Gastroesophageal sphincter (tissue), 4 donors: ENCODE results near the gene LRBA. TPM values are rescaled to one million over a fixed set of nuclear protein-coding genes. Genes with fewer than 3 reads are reported as not detected.

Source experiments
- ATAC-seq: fragments of 150-250 bp; one replicate; pipeline ENCODE4 v1.9.1; 2016; ENCODE audit warnings: mild to moderate bottlenecking, moderate library complexity
- H3K27ac ChIP-seq, 4 donors: fragments of 200-600 bp; sonication (generic) in 3 of 4; 1 replicate in 3 of 4; 2 replicates in 1 of 4; pipeline ENCODE4 v1.5.1; 2016 to 2019
- H3K27me3 ChIP-seq: fragments of 200-600 bp; sonication (generic); one replicate; pipeline ENCODE4 v1.5.1; 2019
- H3K36me3 ChIP-seq, 2 donors: fragments of 200-600 bp; sonication (generic); one replicate each; pipeline ENCODE4 v1.5.1; 2019; ENCODE audit warnings: control low read depth in 1 of 2
- H3K4me1 ChIP-seq, 3 donors: fragments of 200-600 bp; sonication (generic); 1 replicate in 2 of 3; 2 replicates in 1 of 3; pipeline ENCODE4 v1.5.1; 2016 to 2019; ENCODE audit warnings: control low read depth in 2 of 3
- H3K4me3 ChIP-seq, 2 donors: fragments of 200-600 bp; sonication (generic); one replicate each; pipeline ENCODE4 v1.5.1; 2019; ENCODE audit warnings: mild to moderate bottlenecking in 1 of 2, moderate library complexity in 1 of 2
- H3K9me3 ChIP-seq, 3 donors: fragments of 200-600 bp; sonication (generic); one replicate each; pipeline ENCODE4 v1.5.1; 2017 to 2019; ENCODE audit warnings: control low read depth in 2 of 3
- EP300 ChIP-seq: sonication (generic); formaldehyde crosslinking; IDR thresholded peaks from one replicate; pipeline ENCODE4 v1.6.1; 2017; ENCODE audit warnings: antibody characterized with exemption, mild to moderate bottlenecking
- POLR2A ChIP-seq, 2 donors: fragments of 450-650 bp; IDR thresholded peaks; one replicate each; pipeline ENCODE4 v1.6.1; 2017; ENCODE audit warnings: antibody characterized with exemption in 2 of 2, mild to moderate bottlenecking in 2 of 2, moderate library complexity in 1 of 2
- POLR2AphosphoS5 ChIP-seq: sonication (generic); formaldehyde crosslinking; IDR thresholded peaks from one replicate; pipeline ENCODE4 v1.6.1; 2017; ENCODE audit warnings: antibody characterized with exemption
- WGBS, 2 donors: methylation state at CpG; one replicate each; pipeline ENCODE4 v1.1.5; 2018; ENCODE audit warnings: low coverage in 1 of 2; 5-methylcytosine and 5-hydroxymethylcytosine counted together
- total RNA-seq, 4 donors: library from RNA; depleted of rRNA; stranded (reverse); fragments of >200 nt; gene quantifications; one replicate each; pipeline ENCODE4 v1.1.0, GENCODE V29; 2016
- TF ChIP-seq, protein P1 (sequence below), 4 experiments: fragments of 200-600 bp in 2 of 4; fragments of 450-650 bp in 2 of 4; sonication (generic) in 1 of 4; IDR thresholded peaks; one replicate each; pipeline ENCODE4 v1.5.1; 2017 to 2019; ENCODE audit warnings: antibody characterized with exemption in 4 of 4, mild to moderate bottlenecking in 2 of 4, moderate library complexity in 2 of 4

LRBA gene
- total RNA-seq, 4 donors from 2014 or later: 18.4 to 35.0 (median 23.2) TPM

DNA sequence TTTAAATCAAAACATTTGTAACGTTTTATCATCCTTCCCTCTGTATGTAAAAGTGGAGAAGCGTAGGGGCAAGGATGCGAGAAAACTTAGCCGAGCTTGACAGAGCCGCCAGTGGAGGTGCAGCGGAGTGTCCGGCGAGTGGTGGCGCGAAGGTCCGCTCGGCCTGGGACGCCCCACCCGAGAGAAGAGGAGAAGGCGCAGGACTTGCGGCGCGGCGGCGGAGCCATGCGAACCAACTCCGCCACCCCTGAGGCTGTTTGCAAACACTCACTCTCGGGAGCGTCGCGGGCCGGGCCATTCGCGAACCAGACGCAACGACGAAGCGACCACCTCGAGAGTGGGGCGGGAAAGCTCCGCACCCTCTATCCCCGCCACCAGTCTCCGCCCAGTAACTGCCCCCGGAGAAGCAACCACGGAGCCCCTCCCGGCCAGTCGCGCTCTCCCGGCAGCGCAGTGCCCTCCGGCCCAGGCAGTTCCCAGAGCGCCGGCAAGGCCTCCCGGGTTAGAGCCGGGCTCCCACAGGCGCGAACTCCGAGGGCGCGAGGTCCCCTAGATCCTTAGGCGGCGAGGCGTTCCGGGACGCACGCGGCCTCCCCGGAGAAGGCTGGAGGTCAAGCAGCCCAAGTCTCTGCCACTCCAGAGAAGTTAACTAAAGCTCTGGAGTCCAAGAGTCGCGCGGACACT lies 435.4 kb downstream of the LRBA start:
- peak; percentile 43 for ATAC-seq
- Histone ChIP-seq H3K27me3 (peaks cover 27% of the 10 kb centered on the region), H3K4me1 (peaks cover 0 to 11% (median 0%) of the 10 kb centered on the region in 3 donors), H3K4me3 (peak overlapping the region; percentile 2 to 46), H3K27ac (peak overlapping the region in 3 of 4 donors; percentile 9 to 65 (median 56)), H3K9me3 (peaks cover 0 to 9% (median 0%) of the 10 kb centered on the region in 3 donors), H3K36me3 (peaks cover 0 to 7% of the 10 kb centered on the region in 2 donors)
- WGBS, 2 donors: 27 to 68% methylated on average over 16 to 27 of the region's 66 CpGs
- TF ChIP-seq POLR2A (IDR thresholded peaks at IDR 0.05): no peak

DNA sequence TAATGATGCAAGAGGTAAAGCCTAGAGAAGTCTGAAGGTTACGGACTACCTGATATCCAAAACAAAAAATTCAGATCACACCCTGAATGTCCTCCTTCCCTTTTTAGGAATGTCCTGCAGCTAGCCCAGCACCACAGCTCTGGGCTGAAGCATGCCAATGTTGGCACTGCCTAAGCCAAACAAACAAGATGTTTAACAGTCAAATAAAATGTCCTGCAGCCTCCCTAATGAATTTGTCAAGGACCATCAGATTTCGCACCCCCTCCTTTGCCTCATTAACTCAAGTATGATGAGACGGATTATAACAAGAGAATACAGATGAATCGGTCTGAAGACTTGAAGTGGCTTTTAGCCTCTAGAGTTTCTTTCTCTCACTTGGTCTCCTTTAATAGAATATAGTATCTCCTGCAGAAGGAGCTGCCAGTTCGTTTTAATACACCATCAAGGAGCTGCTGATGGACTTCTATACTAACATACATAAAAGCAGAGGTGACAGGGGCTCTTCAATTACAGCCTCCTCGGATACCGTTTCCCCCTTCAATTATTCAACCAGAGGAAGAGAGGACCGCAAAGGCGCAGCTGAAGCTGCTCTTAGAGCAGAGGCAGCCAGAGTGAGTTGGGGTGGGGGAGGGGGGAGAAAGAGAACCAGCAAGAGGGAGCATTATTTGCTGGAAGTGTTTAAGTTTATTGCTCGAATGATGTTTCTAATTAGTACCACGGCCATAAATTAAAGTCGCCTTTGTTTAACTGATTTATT lies 436.2 kb downstream of the LRBA start:
- WGBS, 2 donors: 83 to 88% methylated on average over 8 to 12 of the region's 12 CpGs
- Histone ChIP-seq H3K36me3 (peaks cover 0 to 7% of the 10 kb centered on the region in 2 donors), H3K27me3 (peaks cover 19% of the 10 kb centered on the region), H3K4me3 (peak overlapping the region in 1 of 2 donors; percentile 46), H3K27ac (peak overlapping the region in 1 of 4 donors; percentile 65), H3K9me3 (peaks cover 0 to 9% (median 0%) of the 10 kb centered on the region in 3 donors), H3K4me1 (peaks cover 0 to 8% (median 0%) of the 10 kb centered on the region in 3 donors)
- ATAC-seq: no peak
- TF ChIP-seq, protein P1, sequence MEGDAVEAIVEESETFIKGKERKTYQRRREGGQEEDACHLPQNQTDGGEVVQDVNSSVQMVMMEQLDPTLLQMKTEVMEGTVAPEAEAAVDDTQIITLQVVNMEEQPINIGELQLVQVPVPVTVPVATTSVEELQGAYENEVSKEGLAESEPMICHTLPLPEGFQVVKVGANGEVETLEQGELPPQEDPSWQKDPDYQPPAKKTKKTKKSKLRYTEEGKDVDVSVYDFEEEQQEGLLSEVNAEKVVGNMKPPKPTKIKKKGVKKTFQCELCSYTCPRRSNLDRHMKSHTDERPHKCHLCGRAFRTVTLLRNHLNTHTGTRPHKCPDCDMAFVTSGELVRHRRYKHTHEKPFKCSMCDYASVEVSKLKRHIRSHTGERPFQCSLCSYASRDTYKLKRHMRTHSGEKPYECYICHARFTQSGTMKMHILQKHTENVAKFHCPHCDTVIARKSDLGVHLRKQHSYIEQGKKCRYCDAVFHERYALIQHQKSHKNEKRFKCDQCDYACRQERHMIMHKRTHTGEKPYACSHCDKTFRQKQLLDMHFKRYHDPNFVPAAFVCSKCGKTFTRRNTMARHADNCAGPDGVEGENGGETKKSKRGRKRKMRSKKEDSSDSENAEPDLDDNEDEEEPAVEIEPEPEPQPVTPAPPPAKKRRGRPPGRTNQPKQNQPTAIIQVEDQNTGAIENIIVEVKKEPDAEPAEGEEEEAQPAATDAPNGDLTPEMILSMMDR (IDR thresholded peaks at IDR 0.05): no peak
- TF ChIP-seq EP300: no peak
- no peak for TF ChIP-seq POLR2AphosphoS5
- TF ChIP-seq POLR2A (IDR thresholded peaks at IDR 0.05): no peak

DNA sequence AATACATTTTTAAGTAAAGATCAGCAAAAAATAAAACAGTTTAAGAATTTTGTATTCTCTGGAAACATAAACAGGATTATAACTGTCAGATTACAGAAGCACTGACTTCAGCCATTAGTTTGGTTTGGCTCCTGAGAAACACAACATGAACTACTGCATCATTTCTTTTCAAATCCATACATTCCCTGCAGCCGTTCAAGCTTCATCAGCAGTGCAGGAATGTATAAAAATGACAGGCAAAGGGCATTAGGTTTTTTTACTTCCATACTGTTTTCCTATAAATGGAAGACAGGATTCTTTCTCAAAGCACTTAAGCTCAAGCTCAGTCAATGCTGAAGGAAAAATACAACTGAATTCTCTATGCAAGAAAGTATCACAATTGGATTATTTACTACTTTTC lies 437.3 kb downstream of the LRBA start:
- TF ChIP-seq, protein P1 (IDR thresholded peaks at IDR 0.05): no peak
- TF ChIP-seq EP300: no peak
- TF ChIP-seq POLR2A (IDR thresholded peaks at IDR 0.05): no peak
- TF ChIP-seq POLR2AphosphoS5: no peak
- WGBS, 2 donors: 89 to 91% methylated on average over 1 of the region's 1 CpG
- H3K4me3 ChIP-seq: no peak overlapping the region
- H3K9me3 ChIP-seq: peaks cover 0 to under 1% (median 0%) of the 10 kb centered on the region in 3 donors
- ATAC-seq: no peak
- peaks cover 0 to under 1% of the 10 kb centered on the region in 2 donors for H3K36me3 ChIP-seq
- H3K27ac ChIP-seq: no peak overlapping the region
- H3K27me3 ChIP-seq: peaks cover 8% of the 10 kb centered on the region
- no peaks in the 10 kb centered on the region for H3K4me1 ChIP-seq

DNA sequence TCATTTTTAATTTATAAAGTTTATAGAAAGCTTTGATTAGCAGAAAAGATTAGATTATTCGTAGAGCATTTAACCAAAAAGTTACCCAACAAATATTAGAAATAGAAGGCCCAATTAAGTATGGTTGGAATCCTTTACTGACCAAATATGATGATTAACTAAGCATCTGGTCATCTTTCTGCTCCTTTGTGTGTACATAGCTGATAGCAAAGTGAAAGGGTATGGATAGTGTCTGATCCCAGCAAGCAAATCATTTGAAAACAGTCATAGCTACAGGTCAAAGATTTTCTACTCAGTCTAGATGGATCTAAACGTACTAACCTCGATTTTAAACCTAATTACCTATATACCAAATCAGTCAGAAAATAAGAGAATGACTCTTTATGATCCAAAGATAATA lies 440.4 kb downstream of the LRBA start:
- 92 to 97% methylated on average over 3 of the region's 3 CpGs for WGBS, 2 donors
- TF ChIP-seq POLR2AphosphoS5: no peak
- TF ChIP-seq EP300: no peak
- no peak for TF ChIP-seq POLR2A (IDR thresholded peaks at IDR 0.05)
- TF ChIP-seq, protein P1 (IDR thresholded peaks at IDR 0.05): no peak
- H3K4me3 ChIP-seq: no peak overlapping the region
- H3K9me3 ChIP-seq: no peaks in the 10 kb centered on the region
- H3K27ac ChIP-seq: no peak overlapping the region
- no peaks in the 10 kb centered on the region for H3K4me1 ChIP-seq
- H3K27me3 ChIP-seq: no peaks in the 10 kb centered on the region
- no peak for ATAC-seq
- H3K36me3 ChIP-seq: no peaks in the 10 kb centered on the region

DNA sequence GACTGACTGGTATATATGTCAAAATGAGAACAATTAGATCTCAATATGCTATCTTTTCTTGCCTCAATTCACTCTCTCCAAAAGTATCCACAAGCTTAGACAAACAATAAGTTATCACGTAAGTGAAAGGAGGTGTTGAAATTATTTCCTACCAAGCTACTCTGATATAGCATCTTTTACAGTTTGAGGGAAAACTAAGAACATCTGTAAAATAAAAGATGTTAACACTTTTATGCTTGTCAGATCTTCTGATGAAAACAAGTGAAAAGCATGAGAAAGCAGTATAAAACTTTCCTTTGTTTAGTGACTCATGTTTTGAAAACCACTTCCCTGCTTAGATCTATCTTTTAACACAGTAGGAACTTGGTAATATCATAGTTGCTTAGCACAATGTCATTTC lies 441.6 kb downstream of the LRBA start:
- Histone ChIP-seq H3K9me3 (no peaks in the 10 kb centered on the region), H3K27ac (no peak overlapping the region), H3K4me1 (no peaks in the 10 kb centered on the region), H3K36me3 (no peaks in the 10 kb centered on the region), H3K4me3 (no peak overlapping the region), H3K27me3 (no peaks in the 10 kb centered on the region)
- TF ChIP-seq, protein P1 (IDR thresholded peaks at IDR 0.05): no peak
- ATAC-seq: no peak
- WGBS, 2 donors: 100% methylated on average over 1 of the region's 1 CpG
